ENCODE measurements around the gene ADAMTSL2. TPM values are rescaled to one million over a fixed set of nuclear protein-coding genes. Genes with fewer than 3 reads are reported as not detected.

The ADAMTSL2 gene
- total RNA-seq, 1 donor from 2014 or later, result 17.4 TPM

DNA sequence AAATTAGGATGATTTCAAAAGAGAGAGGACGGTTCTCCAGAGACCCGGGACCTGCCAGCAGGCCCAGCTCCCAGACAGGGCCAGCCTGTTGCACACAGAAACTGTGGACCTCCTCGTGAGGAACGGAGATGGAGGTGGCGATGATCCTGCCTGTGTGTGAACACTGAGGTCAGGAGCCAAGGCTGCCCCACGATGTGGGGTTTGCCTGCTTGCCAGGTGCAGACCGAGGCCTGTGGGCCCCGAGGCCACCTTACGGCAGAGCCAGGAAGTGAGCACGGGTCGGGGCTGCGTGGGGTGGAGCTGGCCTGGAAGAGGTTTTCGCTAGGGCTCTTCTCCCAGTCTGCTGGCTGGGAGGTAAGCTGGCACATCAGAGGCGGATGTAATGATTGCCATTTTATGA, 70.4 kb downstream of the ADAMTSL2 start:
- DNase-seq (no peak), ATAC-seq (no peak)
- H3K4me1 ChIP-seq, result no peaks in the 10 kb centered on the region
- intact Hi-C loops (cut with DNase I), result no loop called here
- H3K27ac ChIP-seq, result no peak overlapping the region
- H3K36me3 ChIP-seq, result no peaks in the 10 kb centered on the region
- TF ChIP-seq, protein P1, sequence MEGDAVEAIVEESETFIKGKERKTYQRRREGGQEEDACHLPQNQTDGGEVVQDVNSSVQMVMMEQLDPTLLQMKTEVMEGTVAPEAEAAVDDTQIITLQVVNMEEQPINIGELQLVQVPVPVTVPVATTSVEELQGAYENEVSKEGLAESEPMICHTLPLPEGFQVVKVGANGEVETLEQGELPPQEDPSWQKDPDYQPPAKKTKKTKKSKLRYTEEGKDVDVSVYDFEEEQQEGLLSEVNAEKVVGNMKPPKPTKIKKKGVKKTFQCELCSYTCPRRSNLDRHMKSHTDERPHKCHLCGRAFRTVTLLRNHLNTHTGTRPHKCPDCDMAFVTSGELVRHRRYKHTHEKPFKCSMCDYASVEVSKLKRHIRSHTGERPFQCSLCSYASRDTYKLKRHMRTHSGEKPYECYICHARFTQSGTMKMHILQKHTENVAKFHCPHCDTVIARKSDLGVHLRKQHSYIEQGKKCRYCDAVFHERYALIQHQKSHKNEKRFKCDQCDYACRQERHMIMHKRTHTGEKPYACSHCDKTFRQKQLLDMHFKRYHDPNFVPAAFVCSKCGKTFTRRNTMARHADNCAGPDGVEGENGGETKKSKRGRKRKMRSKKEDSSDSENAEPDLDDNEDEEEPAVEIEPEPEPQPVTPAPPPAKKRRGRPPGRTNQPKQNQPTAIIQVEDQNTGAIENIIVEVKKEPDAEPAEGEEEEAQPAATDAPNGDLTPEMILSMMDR (IDR thresholded peaks at IDR 0.05), result no peak
- no peak overlapping the region for H3K4me3 ChIP-seq
- H3K27me3 ChIP-seq, result peaks cover 31% of the 10 kb centered on the region
- H3K9me3 ChIP-seq, result no peaks in the 10 kb centered on the region

DNA sequence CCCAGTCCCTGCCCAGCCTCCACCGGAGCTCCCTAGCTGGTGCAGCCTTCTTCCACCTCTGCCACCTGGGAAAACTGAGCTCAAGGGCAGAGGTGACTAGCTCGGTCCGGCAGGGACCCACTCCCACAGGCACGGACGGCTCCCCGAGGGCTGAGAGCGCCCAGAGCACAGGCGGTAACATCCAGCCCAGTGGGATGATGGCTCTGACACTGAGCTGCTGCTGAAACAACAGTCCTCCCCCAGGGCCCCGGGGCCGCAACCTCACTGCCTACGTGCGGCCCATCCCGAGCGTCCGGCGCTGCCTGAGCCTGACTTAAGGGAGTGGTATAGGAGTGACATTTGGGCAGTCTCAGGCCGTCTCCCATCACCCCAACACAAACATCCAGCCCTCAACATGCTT, 70.9 kb downstream of the ADAMTSL2 start:
- H3K9me3 ChIP-seq, result no peaks in the 10 kb centered on the region
- TF ChIP-seq, protein P1 (IDR thresholded peaks at IDR 0.05), result no peak
- no peak overlapping the region for H3K27ac ChIP-seq
- H3K27me3 ChIP-seq, result peaks cover 36% of the 10 kb centered on the region
- intact Hi-C loops (cut with DNase I), result no loop called here
- DNase-seq (no peak), ATAC-seq (no peak)
- H3K4me3 ChIP-seq, result no peak overlapping the region
- H3K36me3 ChIP-seq, result no peaks in the 10 kb centered on the region
- H3K4me1 ChIP-seq, result no peaks in the 10 kb centered on the region

DNA sequence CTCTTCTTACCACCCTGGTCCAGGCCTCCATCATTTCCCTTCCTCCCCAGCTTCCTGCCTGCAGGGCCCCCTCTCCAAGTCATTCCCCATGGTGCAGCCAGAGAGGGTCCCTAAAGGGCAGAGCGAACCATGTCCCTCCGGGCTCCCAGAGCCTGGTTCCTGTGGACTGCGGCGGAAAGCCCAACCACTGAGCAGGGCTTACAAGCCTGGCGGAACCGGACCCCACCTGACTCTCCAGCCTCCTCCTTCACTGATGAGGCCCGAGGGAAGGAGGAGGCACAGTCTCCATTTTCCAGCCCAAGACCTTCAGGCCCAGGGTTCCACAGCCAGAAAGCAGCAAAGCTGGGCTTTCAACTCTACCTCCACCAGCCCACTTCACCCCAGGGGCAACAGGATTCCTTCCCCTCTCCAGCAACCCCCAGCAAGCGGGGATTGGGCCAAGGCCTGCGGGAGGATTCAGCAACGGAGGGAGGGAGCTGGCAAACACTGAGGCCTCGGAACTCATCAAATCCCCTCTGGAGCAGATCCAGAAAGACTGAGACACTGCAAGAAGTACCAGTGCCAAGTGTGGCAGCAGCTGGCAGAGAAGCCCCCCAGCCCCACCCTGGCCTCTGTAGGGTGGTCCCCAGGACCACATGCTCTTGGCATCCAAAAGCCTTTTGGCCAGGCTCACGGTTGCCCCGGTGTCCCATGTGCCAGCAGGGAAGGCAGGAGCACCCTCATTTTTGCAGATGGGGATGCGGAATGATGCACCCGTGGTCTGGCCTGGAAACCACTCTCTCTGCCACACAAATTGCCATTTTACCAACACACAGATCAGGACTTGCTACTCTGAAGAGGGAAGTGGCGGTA, 71.6 kb downstream of the ADAMTSL2 start:
- intact Hi-C loops (cut with DNase I), result no loop called here
- ATAC-seq, result no peak
- H3K27me3 ChIP-seq, result peaks cover 43% of the 10 kb centered on the region
- H3K36me3 ChIP-seq, result no peaks in the 10 kb centered on the region
- H3K4me3 ChIP-seq, result no peak overlapping the region
- TF ChIP-seq, protein P1 (IDR thresholded peaks at IDR 0.05), result no peak
- no peak for DNase-seq
- no peak overlapping the region for H3K27ac ChIP-seq
- no peaks in the 10 kb centered on the region for H3K4me1 ChIP-seq
- no peaks in the 10 kb centered on the region for H3K9me3 ChIP-seq

DNA sequence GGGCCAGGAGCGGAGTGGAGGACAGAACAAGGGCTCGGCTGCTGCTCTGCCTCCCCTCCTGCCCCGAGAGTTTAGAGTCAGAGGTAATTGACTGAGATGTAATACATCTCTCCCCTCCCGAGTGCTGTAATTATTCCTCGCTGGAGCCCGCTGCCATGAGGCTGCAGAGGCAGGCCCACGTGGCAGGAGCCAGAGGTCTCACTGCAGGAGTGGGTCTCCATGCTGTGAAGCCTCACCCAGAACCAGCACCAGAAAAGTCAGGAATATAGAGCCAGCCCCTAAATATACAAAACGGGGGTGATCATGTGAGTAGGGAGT, 72.2 kb downstream of the ADAMTSL2 start:
- no peak for ATAC-seq
- no peaks in the 10 kb centered on the region for H3K36me3 ChIP-seq
- H3K27me3 ChIP-seq, result peaks cover 45% of the 10 kb centered on the region
- no peaks in the 10 kb centered on the region for H3K4me1 ChIP-seq
- intact Hi-C loops (cut with DNase I), result no loop called here
- DNase-seq, result no peak
- TF ChIP-seq, protein P1 (IDR thresholded peaks at IDR 0.05), result no peak
- H3K9me3 ChIP-seq, result no peaks in the 10 kb centered on the region
- H3K27ac ChIP-seq, result no peak overlapping the region
- no peak overlapping the region for H3K4me3 ChIP-seq

DNA sequence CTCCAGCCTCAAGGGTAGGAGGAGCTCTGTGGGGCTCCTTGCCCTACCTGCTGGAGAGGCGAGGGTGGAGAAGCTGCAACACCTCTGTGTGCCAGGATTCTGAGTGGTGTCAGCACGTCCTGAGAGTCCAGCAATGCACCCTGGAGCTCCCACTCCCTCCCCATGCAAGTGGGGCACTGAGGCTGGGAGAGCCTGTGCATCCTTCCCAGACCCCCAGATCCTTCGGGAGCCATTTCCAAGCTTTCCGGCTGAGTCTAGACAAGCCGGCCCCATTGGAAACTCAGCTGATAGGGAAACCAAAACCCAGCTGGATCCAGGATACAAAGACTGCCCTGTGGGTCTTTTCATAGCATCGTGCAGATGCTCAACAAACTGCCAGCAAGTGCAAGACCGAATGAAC, 72.9 kb downstream of the ADAMTSL2 start:
- Histone ChIP-seq H3K9me3 (no peaks in the 10 kb centered on the region), H3K4me1 (no peaks in the 10 kb centered on the region), H3K27ac (no peak overlapping the region), H3K4me3 (no peak overlapping the region), H3K27me3 (peaks cover 45% of the 10 kb centered on the region), H3K36me3 (no peaks in the 10 kb centered on the region)
- no peak for ATAC-seq
- DNase-seq, result no peak
- TF ChIP-seq, protein P1 (IDR thresholded peaks at IDR 0.05), result no peak
- intact Hi-C loops (cut with DNase I), result no loop called here

Measured in upper lobe of right lung (tissue), 1 donor.